Subcutaneous adipose tissue (tissue), 4 donors: Measurements from ENCODE around the gene HCFC1. TPM values are rescaled to one million over a fixed set of nuclear protein-coding genes. Genes with fewer than 3 reads are reported as not detected.

ENCODE experiments used
- total RNA-seq, 4 donors: library from RNA; depleted of rRNA; stranded (reverse); fragments of >200 nt; gene quantifications; one replicate each; pipeline ENCODE4 v1.1.0, GENCODE V29; 2016
- TF ChIP-seq, protein P1 (sequence below): fragments of 450-650 bp; IDR thresholded peaks from one replicate; pipeline ENCODE4 v1.5.1; 2016; ENCODE audit warnings: low read depth, mild to moderate bottlenecking, control low read depth, antibody characterized with exemption, moderate library complexity

HCFC1 gene
- total RNA-seq, 4 donors from 2014 or later, result 17.7 to 33.9 (median 21.2) TPM

DNA sequence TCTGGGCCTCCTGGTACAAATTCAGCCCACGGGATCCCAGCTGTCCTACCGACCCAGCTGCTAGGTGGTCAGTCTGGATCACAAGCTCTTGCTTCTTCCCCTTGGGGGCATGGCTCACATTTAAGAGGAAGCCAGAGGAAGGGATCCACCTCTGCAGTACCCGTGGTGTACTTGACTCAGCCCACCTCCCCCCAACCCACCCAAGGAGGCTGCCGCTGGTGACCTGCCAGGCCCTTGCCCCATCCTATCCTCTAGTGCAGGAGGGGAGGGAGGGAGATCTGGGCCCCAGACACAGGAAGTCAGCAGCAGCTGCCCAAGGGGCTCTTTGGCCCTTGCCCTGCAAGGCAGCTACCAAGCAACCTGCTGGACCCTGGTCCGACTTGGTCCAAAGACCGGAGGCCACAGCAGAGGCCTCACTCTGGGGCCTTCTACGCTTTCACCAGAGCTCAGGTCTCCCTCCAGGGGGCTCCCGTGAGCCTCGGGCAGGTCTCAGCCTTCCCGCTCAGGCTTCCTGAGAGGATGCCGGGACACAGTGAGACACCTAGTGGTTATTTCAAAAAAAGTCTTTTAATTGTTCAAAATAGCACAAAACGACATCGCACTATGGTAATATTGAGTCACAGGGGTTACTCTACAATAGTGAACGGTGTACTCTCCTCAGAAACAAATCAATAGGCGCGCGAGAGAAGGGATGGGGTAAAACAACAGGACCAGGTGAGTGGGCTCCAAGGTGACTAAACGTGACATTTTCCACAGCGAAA, 24.4 kb downstream of the HCFC1 start:
- TF ChIP-seq, protein P1, sequence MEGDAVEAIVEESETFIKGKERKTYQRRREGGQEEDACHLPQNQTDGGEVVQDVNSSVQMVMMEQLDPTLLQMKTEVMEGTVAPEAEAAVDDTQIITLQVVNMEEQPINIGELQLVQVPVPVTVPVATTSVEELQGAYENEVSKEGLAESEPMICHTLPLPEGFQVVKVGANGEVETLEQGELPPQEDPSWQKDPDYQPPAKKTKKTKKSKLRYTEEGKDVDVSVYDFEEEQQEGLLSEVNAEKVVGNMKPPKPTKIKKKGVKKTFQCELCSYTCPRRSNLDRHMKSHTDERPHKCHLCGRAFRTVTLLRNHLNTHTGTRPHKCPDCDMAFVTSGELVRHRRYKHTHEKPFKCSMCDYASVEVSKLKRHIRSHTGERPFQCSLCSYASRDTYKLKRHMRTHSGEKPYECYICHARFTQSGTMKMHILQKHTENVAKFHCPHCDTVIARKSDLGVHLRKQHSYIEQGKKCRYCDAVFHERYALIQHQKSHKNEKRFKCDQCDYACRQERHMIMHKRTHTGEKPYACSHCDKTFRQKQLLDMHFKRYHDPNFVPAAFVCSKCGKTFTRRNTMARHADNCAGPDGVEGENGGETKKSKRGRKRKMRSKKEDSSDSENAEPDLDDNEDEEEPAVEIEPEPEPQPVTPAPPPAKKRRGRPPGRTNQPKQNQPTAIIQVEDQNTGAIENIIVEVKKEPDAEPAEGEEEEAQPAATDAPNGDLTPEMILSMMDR, result no peak

DNA sequence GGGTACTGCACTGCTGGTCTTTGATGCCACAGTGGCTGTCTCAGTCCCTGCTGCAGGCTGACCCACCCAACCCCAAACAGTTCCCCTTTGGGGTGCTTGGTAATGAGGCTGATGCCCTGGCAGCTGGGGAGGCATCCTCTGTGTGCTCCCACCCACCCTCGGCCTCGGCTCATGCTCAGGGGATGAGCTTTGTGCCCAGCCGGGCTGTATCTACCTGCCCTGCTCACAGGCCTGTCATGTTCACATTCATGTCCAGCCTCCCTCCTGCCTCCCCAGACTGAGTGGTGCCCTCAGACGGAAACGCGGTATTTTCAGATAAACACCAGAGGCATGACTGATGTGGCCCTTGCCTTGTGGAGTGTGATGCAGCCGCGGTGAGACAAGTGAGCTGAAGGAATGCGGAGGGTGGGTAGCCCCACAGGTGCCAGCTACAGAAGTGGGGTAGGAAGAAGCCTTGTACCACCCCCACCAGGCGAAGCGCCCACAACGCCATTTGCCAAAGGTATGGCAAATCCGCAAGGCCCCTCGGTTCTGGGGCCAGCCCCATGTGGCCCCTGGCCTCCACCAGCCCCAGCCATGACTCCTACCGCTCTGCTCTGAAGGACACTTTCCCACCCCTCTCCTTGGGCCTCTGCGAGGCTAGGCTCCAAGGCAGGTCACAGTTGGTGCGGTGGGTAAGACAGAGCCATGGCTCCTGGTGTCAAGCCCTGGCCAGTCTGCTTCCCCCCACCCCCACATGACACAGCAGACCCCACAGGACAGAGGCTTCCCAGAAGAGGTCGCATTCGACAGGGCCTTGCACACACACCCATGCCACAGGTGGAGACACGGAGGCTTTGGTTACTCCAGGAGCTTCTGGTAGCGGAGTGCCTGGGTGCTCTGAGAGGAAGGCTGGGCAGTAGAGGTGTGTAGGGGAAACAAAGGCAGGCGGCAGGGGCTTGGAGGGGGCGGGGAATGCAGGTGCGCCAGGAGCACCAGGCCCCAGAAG, 25.4 kb downstream of the HCFC1 start:
- TF ChIP-seq, protein P1, result no peak

DNA sequence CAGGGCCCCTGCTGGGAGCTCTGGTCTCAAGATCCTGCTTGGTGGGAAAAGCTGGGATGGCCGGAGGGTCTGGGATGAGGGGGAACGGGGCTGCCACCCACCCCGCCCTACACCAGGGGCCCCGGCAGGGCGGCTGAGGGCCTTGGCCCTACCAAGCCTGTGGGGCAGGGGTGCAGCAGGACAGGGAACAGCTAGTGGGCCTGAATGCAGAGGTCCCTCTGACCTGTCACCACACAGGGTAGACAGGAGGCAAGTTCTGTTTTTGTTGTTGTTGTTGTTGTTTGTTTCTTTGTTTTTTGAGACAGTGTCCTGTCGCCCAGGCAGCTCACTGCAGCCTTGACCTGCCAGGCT, 26.8 kb downstream of the HCFC1 start:
- TF ChIP-seq, protein P1, result no peak

DNA sequence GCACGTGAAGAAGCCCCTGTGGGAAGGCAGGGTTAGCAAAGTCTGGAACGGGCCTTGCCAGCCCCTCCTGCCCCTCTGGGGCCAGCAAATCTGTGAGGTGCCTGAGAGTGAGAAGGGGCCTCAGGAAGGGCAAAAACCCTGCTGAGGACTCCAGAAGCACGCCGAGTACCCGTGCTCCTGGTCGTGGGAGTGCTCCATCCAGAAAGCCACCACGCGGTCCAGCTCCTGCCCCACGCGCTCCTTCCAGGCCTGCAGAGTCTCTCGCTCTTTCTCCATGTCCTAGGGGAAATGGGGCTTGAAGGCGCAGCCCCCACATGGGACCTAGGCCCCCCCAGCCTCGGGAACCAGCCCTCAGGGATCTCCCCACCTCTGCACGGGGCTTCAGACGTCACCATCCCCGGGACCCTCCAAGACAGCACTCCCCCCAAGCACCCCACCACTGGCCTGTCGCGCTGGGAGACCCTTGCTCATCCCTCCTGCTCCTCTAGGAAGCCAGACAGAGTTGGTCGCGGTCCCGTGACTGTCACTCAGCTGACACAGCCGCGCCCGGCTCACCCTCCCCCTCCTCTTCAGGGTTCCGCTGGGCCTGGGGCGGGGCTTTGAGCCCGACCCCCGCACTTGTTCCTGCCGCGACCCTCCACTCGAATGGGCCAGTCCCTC, 27.3 kb downstream of the HCFC1 start, which contains the start of gene RENBP:
Gene RENBP, minus strand, starts transcription at position 504 of the 660 bp plus-strand sequence. Its CDS starts 33 bp downstream, at position 471.
- TF ChIP-seq, protein P1, result no peak

DNA sequence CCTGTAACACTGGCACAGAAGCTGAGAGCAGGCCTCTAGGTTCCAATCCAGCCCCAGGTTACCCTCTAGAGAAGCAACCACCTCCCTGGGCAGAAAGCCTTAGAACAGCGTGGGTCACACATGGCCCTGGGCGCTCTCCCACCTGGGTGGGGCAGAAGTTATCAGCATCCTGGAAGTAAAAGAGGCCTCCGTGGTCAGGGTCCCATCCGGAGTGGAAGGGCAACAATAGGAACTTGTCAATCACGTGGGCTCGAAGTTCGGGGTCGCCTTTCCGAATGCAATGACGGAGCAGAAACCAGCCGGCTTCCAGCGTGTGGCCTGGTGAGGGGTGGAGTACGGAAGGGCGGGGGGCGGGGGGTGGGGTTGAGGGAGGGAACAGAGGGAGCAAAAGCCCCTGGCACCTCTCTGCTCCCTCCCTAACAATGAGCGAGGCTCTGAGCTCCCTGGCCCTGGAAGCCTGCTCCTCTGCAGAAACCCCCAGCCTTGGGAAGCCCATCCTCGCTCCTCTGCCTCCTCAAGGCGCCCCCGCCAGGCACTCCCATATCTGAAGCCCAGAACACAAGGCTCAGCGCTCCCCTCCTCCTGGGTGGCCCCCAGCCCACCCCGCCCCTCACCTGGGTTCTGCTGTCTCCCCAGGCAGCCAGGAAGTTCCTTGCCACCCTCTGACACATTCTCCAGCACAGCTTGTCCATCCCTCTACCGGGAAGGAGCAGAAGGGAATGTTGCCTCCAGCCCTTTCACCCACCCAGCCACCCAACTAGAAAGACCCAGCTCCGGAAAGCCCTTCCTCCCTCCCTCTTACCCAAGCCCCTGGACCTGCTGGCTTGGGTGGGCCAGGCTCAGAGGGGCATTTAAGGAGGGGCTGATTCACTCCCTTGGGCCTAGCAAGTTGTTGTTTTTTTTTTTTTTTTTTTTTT, 30.0 kb downstream of the HCFC1 start:
- TF ChIP-seq, protein P1, result no peak

DNA sequence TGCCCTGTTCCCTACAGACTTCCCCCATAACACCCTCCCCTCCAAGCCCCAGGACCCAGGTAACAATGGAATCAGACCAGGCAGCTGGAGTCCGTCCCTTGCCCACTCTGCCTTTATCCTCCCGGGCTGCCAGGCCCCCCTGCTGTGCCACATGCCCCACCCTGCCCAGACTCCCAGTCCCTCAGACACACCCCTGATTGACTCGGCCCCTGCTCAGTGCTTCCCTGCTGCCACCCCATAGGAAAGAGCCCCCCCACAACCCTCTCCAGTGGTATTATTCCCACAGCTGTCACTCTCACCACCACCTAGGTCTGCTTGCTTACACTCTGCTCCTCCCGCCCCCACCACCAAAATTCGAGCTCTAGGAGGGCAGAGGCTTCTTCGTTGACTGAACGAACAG, 32.0 kb downstream of the HCFC1 start:
- TF ChIP-seq, protein P1, result no peak
